ENCODE data around the gene C16orf74.
A peak's percentile ranks its signal among the peaks of the same experiment; 100 is the strongest.

C16orf74 gene

DNA sequence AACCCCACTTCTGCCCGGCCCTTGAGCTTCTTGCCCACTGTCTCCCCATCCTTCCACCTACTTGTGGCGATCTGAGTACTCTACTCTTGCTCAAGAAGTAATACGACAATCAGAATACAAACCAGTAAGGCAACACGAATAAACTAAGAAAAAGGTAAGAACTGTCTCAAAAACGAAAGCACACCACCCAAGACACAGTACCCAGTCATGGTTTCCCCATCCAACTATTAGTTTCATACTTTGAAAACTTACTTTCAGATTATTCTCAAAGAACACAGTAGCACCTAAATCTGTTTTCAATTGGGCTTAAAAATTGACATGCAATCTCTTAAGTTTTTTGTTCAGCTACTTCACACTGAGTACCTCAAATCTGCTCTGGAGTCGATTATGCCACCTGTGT, 76.1 kb downstream of the C16orf74 start:
- no peak for DNase-seq (ENCODE audit: low read depth in 3 of 3)

DNA sequence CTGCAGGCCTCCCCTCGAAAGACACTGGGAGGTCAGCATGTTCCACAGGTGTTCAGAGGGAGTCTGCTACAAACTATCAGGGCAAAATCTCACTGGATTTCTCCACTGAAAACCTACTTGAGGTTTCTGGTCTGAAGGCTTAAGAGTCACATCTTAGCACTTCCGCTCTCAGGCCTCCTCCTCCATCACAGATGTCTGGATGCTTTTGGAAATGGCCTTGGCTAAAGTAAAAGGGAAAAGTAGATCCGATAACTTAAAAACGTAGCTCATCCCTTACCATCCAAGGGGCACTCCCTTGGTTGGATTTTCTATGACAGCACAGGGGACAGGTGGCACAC, 76.5 kb downstream of the C16orf74 start:
- no peak for DNase-seq (ENCODE audit: low read depth in 3 of 3)

DNA sequence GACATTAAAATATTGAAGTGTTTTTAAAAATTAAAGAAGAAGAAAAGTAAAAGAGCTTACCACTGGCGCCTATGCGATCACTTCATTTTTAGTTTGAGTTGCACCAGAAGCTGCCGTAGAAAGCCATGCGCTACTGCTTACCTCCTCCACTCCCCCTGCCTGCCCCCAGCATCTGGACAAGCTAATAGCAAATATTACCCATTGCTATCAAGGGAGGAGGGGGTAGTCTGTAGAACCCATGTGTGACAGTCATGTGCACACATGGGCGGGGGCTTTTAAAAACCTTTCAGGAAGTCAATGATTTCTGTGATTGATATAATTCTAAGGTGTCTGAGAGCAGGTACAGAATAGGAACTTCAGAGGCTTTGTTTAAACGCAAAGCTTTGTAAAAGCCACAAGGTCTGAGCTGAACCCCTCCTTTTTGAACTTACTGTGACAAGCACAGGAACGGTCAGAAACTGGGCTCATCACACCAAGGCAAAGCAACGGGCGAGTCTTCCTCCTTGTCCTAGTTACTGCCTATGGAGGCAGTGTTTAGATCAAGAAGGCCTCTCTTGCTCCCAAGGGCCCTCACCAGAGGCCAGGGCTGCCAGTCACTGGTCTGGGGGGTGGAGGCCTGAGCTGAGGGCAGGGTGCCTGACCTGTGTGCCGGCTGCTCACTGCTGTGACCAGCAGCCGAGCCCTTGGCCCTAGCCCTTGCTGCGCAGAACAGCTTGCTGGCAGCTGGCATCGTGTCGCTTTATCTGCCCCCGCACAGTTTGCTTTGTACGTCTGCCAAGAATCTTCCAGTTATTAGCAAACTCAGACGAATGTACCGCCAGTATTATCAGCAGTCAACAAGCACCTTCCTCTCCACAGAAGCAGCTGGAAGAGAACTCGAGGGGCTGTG, 77.1 kb downstream of the C16orf74 start:
- DNase-seq (ENCODE audit: low read depth in 3 of 3) = no peak

DNA sequence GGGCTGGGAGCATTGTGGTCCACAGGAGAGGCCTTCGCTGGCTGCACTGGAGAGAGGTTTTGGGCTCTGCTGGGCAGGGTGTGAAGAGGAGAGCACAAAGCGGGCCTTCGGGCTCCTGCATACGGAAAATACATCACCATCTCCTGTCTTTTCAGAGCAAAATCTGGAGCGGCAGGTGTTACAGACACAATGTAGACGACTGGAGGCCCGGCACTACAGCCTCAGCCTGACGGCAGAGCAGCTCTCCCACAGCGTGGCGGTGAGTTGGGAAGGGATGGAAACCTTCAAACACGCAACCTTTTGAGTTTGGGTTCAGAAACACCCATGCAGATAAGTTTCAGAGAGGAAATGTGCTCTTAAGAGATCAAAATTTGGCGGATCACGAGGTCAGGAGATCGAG, 80.1 kb downstream of the C16orf74 start:
- no peak for DNase-seq (ENCODE audit: low read depth in 3 of 3)

DNA sequence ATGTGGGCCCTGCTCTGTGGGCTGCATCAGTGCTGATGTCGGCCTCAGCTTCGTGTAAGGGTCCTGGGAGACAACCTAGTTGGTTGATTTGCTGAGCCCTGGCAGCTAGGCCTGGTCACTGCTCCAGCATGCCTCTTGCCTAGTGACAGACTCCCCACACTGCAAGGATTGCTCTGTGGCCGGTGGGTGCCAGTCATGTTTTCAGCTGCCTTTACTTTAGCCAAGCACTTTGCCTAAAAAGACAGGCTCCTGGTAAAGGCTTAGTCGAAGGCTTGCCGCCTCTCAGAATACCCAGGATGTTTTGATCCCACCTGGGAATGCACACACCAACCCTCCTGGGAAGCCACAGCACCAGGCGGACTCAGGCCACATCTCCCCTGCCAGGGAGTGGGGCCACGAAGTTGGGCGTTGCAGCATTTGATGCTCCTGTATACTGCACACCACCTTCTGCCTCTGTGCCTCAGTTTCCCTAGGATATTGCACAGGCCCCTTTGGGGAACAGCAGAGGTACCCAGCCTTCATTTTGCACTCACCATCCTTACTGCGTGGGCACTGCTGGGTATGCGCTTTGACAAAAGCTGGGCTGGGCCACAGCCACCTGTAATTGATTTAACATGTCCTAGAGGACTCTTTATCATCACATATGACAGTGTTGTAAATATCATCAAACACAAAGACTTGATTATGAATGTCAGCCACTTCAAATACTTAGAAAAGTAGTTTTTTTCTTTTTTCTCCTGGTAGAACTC, 82.0 kb downstream of the C16orf74 start:
- no peak for DNase-seq (ENCODE audit: low read depth in 3 of 3)

DNA sequence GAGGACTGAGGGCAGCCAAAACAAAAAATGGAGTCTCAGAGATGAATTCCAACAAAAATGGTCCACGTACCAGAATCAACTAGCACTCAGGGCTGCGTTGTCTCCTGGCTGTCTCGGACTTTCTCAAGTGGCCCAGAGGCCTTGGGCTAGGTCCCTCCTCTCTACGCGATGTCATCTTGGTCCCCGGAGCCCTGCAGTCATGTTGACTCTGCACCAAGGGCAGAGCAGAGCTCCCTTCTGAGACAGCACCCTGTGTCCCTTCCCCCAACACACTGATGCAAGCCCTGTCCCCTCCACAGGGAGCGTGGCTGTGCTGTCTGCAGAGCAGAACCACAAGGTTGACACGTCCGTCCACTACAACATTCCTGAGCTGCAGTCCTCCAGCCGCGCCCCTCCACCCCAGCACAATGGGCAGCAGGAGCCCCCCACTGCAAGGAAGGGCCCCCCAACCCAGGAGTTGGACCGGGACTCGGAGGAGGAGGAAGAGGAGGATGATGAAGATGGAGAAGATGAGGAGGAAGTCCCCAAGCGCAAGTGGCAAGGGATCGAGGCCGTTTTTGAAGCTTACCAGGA, 83.0 kb downstream of the C16orf74 start:
- no peak for DNase-seq (ENCODE audit: low read depth in 3 of 3)

DNA sequence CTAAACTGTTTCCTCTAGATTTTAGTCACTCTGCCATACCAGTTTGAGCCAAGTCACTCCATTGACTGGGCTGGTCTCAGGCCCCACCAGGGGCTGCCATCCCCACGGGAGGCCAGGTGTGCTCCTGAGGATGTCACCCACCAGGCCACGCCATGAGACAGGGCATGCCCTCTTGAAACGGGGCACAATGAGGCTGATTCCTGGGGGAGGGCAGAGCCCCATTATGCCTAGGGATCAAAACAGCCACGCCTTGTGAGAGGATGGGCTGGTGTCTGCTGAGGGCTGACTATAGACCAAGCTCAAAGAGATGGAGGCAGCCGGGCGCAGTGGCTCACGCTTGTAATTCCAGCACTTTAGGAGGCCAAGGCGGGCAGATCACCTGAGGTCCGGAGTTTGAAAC, 83.6 kb downstream of the C16orf74 start:
- DNase-seq (ENCODE audit: low read depth in 3 of 3) = no peak

DNA sequence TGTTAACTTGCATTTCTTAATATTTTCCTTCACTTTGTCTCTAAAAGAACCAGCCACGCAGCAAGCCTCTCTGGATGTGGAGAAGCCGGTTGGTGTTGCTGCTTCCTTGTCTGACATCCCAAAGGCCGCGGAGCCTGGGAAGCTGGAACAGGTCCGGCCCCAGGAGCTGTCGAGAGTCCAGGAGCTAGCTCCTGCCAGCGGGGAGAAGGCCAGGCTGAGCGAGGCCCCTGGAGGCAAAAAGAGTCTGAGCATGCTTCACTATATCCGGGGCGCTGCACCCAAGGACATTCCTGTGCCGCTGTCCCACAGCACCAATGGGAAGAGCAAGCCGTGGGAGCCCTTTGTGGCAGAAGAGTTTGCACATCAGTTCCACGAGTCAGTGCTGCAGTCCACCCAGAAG, 85.0 kb downstream of the C16orf74 start:
- DNase-seq (ENCODE audit: low read depth in 3 of 3) = no peak

DNA sequence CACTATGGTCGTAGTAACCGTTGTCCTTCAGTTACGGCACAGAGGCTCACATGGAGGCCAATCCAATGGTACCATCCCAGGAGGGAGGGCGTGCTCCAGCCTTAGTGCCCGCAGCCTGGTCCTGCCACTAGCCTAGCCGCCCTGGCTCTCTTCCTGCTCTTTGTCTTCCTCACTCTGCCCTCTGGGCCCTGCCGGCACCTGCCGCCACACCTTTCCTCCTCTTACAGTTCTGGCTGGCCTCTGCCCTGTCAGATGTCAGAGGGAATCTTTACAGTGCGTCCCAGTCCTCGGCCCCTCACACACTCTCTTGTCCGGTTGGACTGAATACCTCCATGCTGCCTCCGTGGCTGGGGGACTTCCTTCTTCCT, 85.5 kb downstream of the C16orf74 start:
- DNase-seq (ENCODE audit: low read depth in 3 of 3) = no peak

DNA sequence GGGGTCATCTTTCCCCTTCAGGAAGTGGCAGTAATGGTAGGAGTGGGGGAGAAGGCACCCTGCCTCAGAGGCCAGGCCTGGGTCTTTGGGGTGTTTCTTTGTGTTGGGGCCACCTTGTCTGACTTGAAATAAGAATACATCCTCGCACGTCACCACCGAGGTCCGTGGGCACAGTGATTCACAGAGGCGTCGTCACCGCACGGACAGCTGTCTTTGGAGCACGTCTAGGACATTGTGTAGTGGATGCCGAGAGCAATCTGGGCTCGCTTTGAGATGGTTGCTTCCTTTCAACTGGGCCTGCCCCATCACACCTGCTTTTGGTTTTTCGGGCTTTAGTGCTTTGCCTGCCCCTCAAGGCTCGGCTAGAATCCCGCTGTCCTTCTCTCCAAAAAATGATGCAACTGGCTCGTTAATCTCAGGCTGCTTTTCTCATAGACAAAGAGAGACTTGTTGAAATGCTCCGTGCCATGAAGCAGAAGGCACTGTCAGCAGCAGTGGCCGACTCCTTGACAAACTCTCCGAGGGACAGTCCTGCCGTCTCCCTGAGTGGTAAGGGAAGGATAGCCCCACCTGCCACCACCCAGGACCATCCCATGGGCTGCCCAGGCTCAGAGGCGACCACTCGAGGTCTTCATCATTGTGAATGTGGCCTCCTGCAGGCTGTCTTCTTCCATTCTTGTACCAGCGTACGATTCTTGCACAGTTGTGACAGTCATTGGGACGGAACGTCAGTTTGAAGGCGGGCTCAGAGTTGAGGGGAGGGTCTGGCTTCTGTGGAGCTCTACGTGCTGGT, 86.1 kb downstream of the C16orf74 start:
- DNase-seq (ENCODE audit: low read depth in 3 of 3) = no peak

DNA sequence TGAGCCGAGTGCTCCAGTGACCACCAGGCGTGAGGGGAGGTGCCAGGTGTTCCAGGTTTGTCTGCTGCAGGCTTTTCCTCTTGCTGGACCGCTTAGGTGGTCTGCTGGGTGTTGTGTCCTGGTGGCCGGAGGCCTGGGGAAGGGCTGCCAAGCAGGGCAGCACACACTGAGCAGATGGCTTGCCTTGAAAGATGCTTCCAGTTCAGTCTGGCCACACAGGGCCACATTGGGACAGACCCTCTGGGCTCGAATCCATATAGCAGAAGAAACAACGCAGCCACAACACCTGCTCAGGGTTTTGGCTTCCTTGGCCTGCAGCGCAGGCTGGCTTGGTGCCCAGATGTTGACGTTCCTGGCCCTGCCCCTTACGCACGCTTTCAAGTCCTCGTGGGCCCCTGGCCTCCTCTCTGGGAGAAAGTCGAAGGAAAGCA, 87.0 kb downstream of the C16orf74 start:
- no peak for DNase-seq (ENCODE audit: low read depth in 3 of 3)

DNA sequence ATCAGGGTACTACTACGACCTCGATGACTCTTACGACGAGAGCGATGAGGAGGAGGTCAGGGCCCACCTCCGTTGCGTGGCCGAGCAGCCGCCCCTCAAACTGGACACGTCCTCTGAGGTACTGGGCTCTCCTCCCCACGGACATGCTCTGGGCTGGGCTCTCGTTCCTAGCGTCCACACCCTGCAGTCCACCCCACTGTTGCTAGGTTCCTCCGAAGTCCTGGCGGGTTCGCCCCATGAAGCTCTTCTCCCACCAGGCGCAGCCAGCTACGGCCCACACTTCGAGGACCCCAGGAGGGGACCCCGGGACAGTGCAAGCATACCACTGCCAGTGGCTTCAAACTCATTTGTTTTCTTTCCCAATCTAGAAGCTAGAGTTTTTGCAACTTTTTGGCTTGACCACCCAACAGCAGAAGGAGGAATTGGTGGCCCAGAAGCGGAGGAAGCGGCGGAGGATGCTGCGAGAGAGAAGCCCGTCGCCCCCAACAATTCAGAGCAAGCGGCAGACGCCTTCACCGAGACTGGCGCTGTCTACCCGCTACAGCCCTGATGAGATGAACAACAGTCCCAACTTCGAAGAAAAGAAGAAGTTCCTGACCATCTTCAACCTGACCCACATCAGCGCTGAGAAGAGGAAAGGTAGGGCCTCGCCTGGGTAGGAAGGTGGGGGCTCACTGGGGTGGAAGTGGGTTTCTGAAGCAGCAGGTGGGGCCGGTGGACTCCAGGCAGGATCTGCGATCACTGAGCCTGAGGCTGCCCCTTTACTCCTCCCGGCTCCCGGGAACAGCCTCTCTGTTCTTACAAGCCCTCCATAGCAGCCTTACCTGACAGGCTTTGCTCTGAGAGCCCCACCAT, 87.7 kb downstream of the C16orf74 start:
- DNase-seq (ENCODE audit: low read depth in 3 of 3) = no peak

DNA sequence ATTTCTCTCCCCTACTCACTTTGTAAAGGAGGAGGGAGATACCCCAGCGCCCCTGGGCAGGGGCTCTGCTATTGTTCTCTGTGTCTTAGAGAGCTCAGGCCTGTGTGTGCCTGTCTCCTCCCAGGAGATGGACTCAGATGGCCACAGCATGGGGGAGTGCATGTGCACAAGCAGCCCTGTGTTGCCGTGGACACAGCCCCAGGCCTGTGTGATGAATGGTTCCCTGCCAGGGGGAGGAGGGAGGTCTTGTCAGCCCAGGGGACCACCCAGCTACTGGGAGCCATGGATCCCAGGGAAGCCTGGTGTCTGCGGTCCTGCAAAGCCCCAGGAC, 88.4 kb downstream of the C16orf74 start:
- no peak for DNase-seq (ENCODE audit: low read depth in 3 of 3)

DNA sequence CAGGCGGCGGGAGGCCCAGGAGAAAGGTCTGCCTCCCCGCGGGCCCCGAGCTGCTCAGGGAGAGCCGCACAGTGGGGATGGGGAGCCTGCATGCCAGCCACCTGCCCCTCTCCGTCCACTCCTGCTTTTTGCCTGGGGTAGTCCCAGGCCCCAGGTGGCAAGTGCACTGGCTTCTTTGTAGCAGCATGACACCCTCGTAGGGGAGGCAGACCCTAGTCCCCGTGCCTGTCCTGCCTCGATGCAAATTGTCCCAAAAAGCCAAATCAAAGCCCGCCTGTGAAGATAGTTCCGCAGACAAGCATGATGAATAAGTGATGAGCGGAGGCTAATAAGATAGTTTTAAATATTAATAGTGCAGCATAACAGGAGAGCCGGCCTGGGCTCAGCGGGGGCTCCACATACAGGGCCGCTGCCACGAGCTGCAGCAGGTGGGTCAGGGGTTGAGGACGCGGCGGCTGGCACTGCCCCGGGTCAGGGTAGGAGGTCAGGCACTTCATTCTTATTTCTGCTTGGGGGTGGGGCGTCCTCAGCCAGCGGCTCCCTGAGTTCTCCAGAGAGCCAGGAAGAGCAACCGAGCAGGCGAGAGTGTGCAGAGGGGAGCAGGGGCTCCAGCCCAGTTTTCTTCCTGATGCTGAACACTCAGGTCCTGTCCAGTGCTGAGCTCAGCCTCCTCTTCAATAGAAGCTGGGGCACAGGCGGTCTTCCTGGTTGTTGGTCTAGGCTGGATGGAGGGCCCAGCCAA, 89.0 kb downstream of the C16orf74 start:
- no peak for DNase-seq (ENCODE audit: low read depth in 3 of 3)

DNA sequence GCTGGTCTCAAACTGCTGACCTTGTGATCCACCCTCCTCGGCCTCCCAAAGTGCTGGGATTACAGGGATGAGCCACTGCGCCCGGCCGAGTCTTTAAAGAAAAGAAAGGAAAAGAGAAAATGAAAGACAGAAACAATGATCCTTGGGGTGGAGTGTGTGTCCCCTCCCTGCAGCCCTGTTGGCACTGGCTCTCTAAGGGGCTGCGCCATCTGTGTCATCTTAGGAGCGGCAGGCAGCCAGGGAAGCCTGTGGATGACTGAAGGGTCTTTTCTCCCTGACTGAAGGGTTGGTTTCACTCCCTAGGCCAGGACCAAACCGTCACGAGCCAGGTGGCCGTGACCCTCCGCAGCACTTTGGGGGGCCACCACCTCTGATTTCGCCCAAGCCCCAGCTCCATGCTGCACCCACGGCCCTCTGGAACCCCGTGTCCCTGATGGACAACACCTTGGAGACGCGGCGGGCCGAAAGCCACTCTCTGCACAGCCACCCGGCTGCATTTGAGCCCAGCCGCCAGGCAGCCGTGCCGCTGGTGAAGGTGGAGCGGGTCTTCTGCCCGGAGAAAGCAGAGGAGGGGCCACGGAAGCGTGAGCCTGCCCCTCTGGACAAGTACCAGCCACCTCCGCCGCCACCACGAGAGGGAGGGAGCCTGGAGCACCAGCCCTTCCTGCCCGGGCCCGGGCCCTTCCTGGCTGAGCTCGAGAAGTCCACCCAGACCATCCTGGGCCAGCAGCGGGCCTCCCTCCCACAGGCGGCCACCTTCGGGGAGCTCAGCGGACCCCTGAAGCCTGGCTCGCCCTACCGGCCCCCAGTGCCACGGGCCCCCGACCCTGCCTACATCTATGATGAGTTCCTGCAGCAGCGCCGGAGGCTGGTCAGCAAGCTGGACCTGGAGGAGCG, 89.8 kb downstream of the C16orf74 start:
- no peak for DNase-seq (ENCODE audit: low read depth in 3 of 3)

DNA sequence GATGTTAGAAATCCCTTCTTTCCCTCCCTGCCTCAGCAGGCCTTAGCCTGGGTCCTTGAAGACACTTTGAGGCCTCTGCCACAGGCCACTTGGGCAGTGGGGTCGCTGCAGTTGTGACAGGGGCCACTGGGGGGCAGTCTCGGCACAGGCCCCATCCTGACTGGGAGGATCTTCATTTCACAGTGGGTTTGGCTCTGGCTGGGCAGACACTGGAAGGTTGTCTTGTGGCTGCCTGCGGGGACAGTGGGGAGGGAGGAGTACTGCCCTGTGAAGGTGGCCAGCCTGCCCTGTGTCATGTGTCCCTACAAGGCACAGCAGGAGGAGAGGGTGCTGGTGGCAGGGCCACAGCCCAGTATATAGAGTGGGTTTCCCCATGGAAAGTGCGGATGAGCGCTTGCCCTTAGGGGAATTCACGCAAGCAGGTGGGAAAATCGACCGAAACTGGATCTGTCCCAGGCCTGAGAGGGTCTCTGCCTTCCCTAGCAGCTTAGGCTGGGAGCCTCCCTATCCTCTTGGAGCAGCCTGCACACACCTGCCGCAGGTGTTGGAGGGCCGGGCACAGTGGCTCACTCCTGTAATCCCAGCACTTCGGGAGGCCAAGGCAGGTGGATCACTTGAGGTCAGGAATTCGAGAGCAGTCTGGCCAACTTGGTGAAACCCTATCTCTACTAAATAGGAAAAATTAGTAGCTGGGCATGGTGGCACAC, 90.9 kb downstream of the C16orf74 start:
- DNase-seq (ENCODE audit: low read depth in 3 of 3) = peak; percentile 21 to 46 (median 28)

DNA sequence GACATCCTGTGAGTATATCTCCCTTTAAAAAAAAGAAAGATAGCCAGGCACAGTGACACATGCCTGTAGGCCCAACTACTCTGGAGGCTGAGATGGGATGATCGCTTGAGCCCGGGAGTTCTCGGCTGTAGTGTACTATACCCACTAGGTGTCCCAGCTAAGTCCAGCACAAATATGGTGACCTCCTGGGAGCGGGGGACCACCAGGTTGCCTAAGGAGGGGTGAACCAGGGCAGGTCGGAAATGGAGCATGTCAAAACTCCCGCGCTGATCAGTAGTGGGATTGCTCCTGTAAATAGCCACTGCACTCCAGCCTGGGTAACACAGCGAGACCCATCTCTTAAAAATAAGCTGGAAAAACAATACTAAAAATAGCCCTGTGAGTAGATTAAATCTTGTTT, 91.6 kb downstream of the C16orf74 start:
- no peak for DNase-seq (ENCODE audit: low read depth in 3 of 3)

DNA sequence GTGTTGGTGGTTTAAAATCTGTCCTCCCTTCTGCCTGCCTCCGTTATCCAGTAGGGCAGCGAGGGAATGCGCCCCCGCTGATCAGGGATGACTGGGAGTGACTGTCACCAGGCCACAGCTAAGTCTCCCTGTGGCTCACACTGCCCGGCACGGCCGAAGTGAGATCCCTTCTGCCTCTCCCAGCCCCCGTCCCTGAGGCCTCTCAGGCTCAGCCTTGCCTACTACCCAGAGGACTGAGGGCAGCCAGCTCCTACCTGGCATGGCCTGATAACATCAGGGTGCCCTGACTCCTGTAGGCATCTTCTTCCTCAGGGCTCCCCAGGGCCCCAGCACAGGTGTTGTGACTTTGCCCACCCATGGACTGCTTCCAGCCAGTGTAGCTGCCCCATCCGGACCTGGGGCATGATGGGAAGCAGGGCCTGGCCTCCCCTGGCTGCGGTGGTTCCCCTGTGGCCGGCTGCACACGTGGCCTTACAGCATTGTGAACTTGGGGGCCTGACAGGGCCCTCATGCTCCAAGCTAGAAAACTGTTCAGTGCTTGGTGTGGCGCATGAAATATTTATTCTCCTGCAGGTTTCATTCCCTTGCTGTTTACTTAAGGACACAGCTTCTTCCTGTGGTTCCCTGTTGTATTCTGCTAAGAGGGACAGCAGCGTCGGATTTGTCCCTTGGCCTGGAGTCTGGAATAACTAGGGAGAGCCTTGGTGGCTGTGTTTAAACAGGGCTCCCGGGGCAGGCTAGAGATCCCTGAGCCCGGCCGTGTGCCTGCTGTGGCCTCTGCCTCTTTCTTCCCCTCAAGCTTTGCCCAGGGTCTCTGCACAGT, 92.2 kb downstream of the C16orf74 start:
- DNase-seq (ENCODE audit: low read depth in 3 of 3) = no peak

Measured in stimulated activated CD4-positive, alpha-beta T cell treated with anti-CD3 and anti-CD28 coated beads, TNF-alpha, amount 100 ng/mL, for 4 hours (primary cell).